ENCODE results near the gene CDKAL1.

Gene CDKAL1

DNA sequence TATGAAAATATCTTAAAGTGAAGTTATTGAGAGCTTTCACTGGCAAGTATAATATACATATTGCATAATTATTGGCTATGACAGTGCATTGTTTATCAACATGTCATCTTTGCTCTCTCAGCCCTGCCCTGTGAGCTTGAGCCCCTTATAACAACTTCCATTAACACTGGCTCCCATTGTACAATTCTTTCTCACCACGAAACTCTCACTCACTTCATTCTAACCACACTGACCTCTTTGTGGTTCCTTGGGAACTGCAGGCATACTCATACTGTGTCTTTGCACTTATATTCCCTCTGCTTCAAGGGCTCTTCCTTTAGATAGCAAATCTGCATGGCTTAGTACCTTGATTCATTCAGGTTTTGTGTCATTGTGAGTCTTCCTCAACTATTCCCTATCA is 411.8 kb downstream of the CDKAL1 start:
- DNase-seq (ENCODE audit: low read depth in 1 of 2, low spot score in 1 of 2): no peak

DNA sequence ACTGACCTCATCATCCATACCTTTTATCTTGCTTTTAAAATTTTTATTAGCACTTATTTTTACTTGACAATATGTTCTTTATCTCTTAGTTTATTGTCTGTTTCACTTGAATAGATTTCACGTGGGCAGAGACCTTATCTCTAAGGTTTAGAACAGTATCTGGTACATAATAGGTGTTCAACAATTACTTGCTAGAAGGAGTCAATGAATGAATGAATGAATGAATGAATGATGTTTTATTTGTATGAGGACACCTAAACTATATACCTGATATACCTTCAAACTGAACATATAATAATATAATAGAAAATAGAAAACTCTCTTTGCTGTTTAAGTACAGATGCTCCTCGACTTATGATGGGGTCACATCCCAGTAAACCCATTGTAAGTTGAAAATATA is 412.6 kb downstream of the CDKAL1 start:
- DNase-seq (ENCODE audit: low read depth in 1 of 2, low spot score in 1 of 2): no peak

DNA sequence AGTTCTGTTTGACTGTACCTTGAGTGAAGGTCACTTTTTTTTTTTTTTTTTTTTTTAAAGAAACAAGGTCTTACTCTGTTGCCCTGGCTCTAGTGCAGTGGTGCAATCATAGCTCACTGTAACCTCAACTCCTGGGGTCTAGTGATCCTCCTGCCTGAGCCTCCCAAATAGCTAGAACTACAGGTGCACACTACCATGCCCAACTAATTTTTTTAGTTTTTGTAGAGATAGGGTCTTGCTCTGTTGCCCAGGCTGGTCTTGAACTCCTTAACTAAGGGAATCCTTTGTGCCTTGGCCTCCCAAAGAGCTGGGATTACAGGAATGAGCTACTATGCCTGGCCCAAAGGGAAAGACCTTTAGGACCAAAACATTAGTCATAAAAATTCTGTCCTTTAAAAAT is 413.7 kb downstream of the CDKAL1 start:
- DNase-seq (ENCODE audit: low read depth in 1 of 2, low spot score in 1 of 2): no peak

DNA sequence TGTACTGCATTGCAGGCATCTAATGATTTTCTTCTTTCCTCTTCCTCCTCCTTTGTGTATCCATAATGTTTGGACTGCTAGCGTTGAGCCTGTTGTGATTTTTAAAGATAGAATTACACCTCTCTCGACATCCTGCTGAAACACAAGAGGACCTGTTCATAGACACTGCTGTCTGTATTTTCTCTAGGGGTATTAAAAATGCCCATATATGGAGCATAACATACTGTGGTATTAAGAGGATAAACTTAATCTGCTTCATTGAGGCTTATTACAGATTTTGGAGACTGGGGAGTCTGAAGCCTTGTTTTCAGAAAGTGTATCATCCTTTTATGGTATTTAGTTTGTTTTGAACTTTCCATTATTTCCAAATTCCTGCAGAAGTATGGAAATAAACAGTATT is 414.3 kb downstream of the CDKAL1 start:
- no peak for DNase-seq (ENCODE audit: low read depth in 1 of 2, low spot score in 1 of 2)

DNA sequence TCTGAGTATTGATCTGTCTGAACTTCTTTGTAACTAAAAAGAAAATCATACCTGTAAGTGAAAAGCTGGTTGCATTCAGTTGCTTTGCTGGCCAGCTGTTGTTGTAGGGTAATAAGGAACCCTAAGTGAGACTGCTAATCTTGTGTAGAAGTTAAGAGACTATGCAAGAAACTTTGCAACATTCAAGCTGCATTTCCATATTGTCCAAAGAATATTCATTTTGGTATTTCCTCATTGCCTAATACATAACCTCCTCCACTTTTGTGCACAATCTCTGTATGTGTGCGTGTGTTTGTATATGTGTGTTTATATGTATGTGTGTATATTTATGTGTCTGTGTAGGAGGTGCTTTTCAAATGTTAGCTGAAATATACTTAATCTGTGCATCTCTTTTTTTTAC is 414.9 kb downstream of the CDKAL1 start:
- DNase-seq (ENCODE audit: low read depth in 1 of 2, low spot score in 1 of 2): no peak

DNA sequence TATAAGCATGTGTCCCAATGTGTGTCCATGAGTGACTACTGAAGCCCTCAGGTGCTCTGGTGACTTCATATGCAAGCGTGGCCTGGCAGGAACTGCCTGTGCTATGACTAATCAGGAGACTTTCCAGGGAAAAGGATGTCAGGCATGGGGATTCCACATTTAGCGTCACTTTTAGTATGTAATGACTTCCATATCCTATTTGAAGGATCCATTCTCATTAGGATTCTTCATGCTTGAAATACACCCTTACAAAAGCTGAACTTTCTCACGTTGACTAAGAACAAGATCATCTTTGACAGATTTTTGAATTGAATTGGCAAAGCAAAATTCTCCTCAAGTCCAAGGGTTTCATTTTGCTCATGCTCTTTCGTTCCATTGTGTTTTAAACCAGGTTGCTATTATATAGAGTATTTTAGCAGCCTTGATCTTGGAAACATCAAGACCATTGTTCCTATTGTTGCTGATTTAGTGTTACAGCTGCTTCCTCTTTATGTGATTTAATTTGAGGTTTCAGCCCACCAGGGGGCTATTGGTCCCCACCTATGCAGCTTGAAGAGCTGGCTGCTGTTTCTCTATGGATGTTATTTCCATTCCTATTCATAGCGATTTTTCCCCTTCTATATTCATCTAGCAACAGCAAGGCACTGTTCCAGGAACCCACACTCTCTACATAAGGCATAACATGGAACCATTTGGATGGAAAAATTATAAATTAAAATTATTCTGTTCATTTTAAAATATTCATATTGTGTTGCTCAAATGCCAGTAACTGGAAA is 418.6 kb downstream of the CDKAL1 start:
- no peak for DNase-seq (ENCODE audit: low read depth in 1 of 2, low spot score in 1 of 2)

DNA sequence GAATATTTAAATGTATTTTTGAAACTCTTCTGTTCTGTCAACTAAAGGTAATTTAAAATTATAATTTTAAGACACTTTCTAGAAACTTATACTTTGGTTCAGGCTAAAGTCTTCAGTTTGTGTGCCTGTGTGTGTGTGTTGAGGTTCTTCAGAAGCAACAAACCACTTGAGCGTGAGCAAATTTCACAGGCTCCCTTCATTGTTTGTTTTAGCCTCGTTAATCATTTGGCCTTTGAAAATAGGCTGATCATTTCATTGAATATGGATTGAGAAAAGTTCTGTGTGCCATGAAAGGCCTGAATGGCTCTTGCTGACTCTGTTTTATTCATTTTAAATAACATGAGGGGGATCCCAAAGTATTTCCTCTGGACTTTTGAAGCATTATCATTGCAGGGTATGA is 420.1 kb downstream of the CDKAL1 start:
- no peak for DNase-seq (ENCODE audit: low read depth in 1 of 2, low spot score in 1 of 2)

DNA sequence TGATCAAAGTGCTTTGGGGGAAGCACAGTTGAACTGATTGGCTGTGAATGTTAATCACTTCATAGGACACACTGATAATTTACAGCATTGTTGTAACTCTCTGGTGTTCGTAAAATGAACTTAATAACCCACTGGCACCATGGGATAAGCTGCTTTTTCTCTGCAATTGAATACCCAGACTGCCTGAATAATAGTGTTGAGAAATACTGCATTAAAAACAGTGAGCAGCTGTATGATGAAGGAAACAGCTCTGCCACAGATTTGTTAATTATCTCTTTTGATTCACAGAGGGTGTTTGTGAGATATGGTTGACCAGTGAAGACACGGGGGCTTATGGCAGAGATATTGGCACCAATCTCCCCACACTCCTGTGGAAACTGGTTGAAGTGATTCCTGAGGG is 420.9 kb downstream of the CDKAL1 start:
- no peak for DNase-seq (ENCODE audit: low read depth in 1 of 2, low spot score in 1 of 2)

DNA sequence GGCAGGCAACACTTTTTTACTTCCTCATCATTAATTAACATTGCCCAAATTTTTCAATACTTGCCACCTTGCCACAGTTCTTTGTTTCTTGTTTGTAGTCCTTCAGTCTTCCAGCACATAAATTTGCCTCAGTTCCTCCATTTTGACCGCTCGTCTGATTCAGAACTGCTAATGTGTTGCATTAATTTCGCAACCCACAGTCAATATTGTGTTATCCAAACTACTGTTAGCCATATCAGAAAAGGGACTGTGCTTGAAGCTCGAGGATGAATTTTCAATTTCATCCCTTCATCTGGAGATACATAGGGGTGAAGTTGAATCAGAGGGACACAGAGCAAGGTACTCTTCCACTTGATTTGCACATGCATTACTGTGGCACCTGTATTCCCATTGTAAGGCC is 421.5 kb downstream of the CDKAL1 start:
- no peak for DNase-seq (ENCODE audit: low read depth in 1 of 2, low spot score in 1 of 2)

DNA sequence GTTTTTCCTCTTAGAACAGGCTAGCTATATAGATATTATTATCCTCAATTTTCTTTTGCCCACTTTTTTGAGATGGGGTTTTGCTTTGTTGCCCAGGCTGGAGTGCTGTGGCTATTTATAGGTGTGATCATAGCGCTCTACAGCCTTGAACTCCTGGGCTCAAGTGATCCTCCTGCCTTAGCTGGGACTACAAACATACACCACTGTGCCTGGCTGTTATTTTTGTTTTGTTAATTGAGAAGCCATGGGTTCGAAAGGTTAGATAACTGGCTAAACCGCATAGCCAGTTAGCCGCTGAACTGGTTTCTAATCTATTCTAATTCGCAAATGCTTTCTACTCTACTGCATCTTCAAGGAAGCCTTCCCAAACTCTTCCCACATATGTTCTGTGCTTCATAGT is 425.8 kb downstream of the CDKAL1 start:
- DNase-seq (ENCODE audit: low read depth in 1 of 2, low spot score in 1 of 2): no peak

DNA sequence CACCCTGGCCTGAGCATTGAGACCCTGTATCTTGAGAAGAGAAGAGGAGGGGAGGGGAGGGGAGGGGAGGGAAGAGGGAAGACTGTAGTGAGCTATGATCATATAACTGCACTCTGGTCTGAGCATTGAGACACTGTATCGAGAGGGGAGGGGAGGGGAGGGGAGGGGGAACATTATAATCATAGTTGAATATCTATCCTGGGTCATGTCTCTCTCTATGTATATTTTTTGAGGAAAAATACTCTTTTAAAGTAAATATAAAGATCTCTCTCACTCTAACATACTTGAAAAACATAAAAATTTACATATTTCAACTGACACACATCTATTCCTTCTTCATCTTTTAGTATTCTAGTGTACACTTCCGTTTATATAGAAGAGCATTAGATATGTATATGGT is 431.0 kb downstream of the CDKAL1 start:
- no peak for DNase-seq (ENCODE audit: low read depth in 1 of 2, low spot score in 1 of 2)

DNA sequence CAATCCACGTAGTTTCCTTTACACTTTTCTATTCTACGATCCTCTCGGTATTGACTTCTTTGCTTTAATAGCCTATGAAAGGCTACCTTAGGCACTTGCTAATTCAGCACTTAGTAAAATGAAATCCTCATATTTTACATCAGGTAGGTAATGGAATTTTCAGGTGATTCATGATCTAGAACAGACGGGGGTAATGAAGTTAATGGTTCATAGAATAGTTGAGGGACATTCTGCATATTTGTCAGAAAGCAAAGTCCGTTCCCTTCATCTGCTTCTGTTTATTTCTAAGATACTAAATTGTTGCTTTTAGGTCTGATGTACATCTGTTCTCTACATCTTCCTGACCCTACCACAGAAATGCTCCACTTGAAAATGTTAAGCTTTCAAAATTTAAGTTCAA is 431.7 kb downstream of the CDKAL1 start:
- no peak for DNase-seq (ENCODE audit: low read depth in 1 of 2, low spot score in 1 of 2)

DNA sequence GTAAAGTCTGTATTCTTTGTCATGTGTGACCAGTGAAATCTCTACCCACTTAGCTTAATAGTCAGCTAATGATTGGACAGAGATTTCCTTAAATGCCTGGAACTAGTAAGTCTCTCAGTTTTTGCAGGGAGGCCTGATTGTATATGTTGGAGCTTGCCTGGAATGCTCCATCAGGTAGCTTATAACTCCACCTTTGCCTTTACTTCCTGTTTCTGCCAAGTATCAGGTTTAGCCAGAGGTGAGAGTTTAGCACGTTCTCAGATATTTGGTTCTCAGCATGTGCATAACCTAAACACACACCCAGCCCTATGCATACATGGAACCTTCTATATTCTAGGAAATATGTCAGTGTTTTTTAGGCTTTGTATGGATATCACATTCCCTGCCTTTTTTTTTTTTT is 435.3 kb downstream of the CDKAL1 start:
- DNase-seq (ENCODE audit: low read depth in 1 of 2, low spot score in 1 of 2): no peak

DNA sequence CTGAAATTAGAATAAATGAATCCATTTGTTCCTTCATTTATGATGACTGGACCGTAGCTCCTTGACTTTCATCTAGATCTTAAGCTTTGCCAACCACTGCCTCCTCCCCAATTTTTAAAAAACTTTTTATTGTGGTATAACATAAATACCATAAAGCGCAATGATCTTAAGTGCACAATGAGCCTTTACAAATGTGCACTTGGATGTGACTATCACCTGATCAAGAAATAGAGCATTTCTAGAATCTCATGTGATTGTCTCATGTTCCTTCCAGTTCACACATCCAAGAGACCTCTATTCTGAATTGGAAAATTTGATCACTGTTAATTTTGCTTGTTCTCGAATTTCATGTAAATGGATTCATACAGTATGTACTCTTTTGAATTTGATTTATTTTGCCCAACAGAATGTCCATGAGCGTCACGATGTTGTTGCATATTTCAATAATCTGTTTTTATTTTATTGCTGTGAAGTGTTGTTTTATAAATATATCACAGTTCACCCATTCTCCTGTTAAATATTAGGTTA is 442.2 kb downstream of the CDKAL1 start:
- no peak for DNase-seq (ENCODE audit: low read depth in 1 of 2, low spot score in 1 of 2)

DNA sequence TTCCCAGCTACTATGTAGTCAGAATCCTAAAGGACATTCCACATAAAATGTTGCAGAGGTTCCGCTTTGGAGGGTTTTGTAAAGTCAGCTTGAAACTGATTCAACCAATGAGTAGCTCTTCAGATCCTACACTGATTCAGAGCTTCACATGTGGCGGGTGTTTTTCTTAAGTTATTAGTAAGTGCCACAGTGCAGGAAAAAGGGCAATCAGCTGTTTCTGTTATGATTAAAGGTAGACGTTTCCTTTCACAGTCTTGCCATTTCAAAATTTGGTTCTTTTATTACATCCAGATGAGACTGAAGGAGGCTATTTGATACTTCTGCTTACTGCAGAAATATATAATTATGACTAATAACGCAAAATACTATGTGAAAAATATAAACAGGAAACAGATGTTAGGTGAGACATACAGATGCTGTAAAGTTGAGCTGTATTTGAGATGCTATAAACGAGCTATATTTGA is 443.9 kb downstream of the CDKAL1 start:
- no peak for DNase-seq (ENCODE audit: low read depth in 1 of 2, low spot score in 1 of 2)

DNA sequence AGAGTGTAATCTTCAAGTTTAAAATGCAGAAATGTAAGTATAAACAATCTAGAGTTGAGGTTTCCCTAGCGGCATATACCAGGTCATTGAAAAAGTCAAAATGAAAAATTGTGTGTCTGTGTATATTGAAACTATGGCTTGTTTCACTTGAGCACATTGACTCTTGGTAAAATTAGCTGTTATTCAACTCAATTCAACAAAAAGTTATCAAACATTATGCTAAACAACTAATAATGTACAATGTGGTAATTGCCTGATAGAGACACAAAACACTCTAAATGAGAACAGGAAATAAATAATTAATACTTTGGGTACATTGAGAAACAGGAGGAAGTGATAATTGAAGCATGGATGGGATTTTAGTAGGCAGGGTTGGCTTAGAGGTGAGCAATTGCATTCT is 444.8 kb downstream of the CDKAL1 start:
- no peak for DNase-seq (ENCODE audit: low read depth in 1 of 2, low spot score in 1 of 2)

DNA sequence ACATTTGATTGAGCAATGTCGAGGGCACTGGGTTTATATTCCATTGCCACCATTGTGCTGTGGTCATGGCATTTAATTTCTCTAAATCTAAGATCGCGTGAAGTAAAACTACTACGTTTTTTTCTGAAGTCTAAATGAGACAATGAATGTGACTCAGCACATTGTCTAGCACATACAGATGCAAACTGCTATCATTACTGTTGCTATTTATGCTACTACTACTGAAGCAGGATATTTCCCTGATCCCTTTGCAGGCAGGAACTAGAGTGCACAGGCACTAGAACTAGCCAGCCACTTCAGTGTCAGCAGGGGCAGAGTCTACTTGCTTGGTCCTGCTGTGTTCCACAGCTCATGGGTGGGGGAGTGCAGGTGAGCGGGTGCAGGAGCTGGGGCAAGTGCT is 449.7 kb downstream of the CDKAL1 start:
- no peak for DNase-seq (ENCODE audit: low read depth in 1 of 2, low spot score in 1 of 2)

DNA sequence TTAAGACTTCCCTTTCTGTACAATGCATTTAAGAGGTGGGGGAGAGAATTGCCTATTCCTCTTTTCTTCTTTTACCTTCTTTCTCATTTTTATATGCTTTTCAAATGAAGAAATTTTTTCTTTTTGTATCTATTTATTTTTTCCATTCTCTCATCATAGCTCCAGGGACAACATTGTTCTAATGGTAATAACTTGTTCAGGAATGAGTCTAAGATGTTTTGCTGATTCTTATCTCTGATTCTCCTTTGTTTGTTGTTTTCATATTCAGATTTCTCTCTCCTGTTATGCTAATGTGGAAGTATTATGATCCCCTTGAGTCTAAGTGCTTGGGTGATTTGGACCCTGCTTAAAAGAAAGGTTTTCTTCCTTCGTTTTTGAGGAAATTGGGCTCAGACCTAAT is 451.6 kb downstream of the CDKAL1 start:
- no peak for DNase-seq (ENCODE audit: low read depth in 1 of 2, low spot score in 1 of 2)

DNA sequence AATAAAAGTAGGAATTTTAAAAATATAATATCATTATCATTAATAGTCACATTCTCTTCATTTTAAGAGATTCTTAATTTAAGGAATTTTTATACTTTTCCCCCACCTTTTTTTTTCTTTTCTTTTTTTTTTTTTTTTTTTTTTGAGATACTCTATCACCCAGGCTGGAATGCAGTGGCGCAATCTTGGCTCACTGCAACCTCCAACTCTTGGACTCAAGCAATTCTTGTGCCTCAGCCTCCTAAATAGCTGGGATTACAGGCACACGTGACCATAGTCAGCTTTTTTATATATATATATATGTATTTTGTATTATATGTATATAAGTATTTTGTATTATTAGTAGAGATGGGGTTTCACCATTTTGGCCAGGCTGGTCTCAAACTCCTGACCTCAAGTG is 457.7 kb downstream of the CDKAL1 start:
- no peak for DNase-seq (ENCODE audit: low read depth in 1 of 2, low spot score in 1 of 2)

DNA sequence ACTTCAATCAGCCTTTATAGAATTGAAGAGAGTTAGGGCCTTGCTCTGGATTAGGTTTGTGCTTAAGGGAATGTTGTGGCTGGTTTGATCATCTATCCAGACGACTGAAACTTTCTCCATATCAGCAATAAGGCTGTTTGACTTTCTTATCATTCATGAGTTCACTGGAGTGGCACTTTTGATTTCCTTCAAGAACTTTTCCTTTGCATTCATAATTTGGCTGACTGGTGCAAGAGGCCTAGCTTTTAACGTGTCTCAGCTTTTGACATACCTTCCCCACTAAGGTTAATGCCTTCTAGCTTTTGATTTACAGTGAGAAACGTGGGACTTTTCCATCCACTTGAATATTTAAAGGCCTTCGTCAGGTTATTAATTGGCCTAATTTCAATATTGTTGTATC is 461.8 kb downstream of the CDKAL1 start:
- DNase-seq (ENCODE audit: low read depth in 1 of 2, low spot score in 1 of 2): no peak

DNA sequence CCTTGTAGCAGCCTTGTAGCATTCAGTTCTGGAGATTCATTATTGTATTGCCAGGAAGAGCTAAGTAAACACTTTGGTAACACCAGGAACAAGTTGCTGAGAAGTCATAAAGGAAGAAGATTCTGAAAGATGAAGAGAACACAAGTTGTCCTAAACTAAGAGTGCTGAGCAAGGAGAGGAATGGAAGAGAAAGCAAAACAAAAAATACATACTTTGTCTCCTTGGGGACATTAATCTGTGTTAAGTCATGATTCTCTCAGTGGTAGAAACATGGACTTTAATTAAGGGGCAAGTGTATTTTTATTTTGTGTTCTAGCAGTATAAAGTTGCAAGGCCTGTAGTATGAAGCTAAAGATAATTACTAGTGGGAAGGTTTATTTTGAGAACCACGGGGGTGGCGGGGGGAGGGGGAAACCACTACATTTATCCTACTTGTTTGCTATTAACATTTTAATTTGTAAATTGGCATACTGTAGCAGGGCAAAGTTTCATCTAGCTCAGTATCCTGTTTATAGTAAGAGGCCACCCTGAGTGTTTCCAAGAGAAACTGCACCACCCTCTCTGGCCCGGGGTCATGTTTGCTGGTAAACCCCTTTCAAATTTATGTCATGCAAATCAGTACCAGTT is 463.0 kb downstream of the CDKAL1 start:
- no peak for DNase-seq (ENCODE audit: low read depth in 1 of 2, low spot score in 1 of 2)

DNA sequence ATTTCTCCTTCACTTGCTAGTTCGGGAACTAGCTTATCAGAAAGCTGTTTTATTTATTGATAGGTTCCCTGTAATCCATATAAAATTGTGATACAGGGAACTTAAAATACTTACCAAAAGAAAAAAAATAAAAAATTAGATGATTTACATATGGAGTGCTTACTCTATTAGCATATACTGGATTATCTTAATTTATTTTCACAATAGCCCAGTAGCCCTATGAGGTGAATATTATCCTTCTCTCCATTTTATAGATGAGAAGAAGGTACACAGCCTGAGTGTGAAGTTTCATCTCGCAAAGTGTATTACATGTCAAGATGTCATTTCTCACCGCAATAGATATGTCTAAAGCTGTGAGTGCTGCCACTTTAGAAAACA is 463.5 kb downstream of the CDKAL1 start:
- no peak for DNase-seq (ENCODE audit: low read depth in 1 of 2, low spot score in 1 of 2)

Data from activated T-helper 1 cell treated with anti-CD3 and anti-CD28 coated beads, Interleukin-2, amount 50 U/mL, for 16 hours (primary cell).